ENCODE results near the gene SEMA3C. TPM values are rescaled to one million over a fixed set of nuclear protein-coding genes. Genes with fewer than 3 reads are reported as not detected.

The SEMA3C gene
- total RNA-seq, 2 donors from 2014 or later = 41.9 to 103 TPM

DNA sequence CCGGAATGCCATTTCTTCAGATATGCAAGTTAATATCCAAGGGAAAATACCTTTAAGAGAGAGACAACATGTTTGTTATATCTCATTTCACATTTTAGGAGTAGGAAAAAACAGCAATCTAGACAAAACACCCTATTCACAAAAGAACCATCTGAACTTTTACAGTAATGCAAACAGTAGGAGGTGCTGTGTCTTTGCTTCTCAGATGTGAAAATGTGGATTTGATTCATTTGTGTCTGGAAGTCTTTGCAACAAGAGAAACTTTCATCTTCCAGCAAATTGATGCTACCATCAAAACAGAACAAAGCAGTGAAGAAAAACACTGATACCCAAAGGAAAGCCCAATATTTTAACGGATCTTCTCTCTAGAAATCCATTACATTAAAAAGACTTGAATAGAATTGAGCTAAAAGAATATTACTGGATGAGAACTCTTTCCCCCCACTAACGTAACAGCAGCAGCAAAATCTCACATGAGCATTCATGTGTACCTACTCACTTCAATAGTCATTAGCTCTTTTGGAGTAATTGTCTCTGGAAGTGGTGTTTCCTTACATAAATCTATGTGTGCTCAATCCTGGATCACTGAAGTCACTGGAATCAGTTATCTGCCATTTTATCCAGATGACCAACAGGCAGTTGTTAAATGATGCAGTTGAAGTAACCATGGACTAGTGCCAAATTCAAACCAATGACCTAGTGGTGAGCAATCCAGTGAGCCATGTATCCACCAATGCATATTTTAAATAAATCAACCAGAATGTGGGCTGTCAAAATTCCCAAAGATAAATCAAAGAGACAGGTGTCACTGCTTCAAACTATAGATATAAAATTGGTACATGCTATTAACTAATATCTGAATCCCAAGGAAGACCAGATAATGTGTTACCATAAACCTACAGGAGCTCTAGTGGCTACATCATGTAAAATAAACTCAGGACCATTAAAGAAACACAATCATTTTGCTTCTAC, 1.8 kb downstream of the SEMA3C start:
- TF ChIP-seq, protein P1, sequence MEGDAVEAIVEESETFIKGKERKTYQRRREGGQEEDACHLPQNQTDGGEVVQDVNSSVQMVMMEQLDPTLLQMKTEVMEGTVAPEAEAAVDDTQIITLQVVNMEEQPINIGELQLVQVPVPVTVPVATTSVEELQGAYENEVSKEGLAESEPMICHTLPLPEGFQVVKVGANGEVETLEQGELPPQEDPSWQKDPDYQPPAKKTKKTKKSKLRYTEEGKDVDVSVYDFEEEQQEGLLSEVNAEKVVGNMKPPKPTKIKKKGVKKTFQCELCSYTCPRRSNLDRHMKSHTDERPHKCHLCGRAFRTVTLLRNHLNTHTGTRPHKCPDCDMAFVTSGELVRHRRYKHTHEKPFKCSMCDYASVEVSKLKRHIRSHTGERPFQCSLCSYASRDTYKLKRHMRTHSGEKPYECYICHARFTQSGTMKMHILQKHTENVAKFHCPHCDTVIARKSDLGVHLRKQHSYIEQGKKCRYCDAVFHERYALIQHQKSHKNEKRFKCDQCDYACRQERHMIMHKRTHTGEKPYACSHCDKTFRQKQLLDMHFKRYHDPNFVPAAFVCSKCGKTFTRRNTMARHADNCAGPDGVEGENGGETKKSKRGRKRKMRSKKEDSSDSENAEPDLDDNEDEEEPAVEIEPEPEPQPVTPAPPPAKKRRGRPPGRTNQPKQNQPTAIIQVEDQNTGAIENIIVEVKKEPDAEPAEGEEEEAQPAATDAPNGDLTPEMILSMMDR (IDR thresholded peaks at IDR 0.05) = no peak
- Histone ChIP-seq H3K9ac (ENCODE audit: low read depth in 2 of 2, low read length in 2 of 2) (no peak overlapping the region), H3K27me3 (no peaks in the 10 kb centered on the region), H3K4me1 (peaks cover 6% of the 10 kb centered on the region), H3K27ac (no peak overlapping the region), H3K36me3 (no peaks in the 10 kb centered on the region), H3K9me3 (no peaks in the 10 kb centered on the region), H3K4me3 (peak overlapping the region; percentile 41)
- no peak for DNase-seq
- intact Hi-C loops (cut with DNase I) = loop anchor here (5.0 to 10.0 kb wide), 2 partner anchors 212 to 540 kb away; no protein-coding TSS in a partner anchor

GRCh38 chr7:80910228-80910627, 8.6 kb downstream of the SEMA3C start:
- H3K4me3 ChIP-seq = no peak overlapping the region

GRCh38 chr7:80908360-80908797, 10.5 kb downstream of the SEMA3C start:
- H3K36me3 ChIP-seq = no peaks in the 10 kb centered on the region
- H3K27me3 ChIP-seq = no peaks in the 10 kb centered on the region
- no peaks in the 10 kb centered on the region for H3K9me3 ChIP-seq
- intact Hi-C loops (cut with DNase I) = no loop called here
- H3K4me3 ChIP-seq = no peak overlapping the region
- no peak overlapping the region for H3K27ac ChIP-seq
- no peak for DNase-seq
- no peak overlapping the region for H3K9ac ChIP-seq (ENCODE audit: low read depth in 2 of 2, low read length in 2 of 2)
- TF ChIP-seq, protein P1 (IDR thresholded peaks at IDR 0.05) = no peak
- H3K4me1 ChIP-seq = no peaks in the 10 kb centered on the region

More at GRCh38 chr7:80910228-80910627, 8.6 kb downstream of the SEMA3C start:
- Histone ChIP-seq H3K27ac (no peak overlapping the region), H3K4me1 (no peaks in the 10 kb centered on the region), H3K36me3 (no peaks in the 10 kb centered on the region), H3K27me3 (no peaks in the 10 kb centered on the region), H3K9me3 (no peaks in the 10 kb centered on the region), H3K9ac (ENCODE audit: low read depth in 2 of 2, low read length in 2 of 2) (no peak overlapping the region)
- DNase-seq = no peak
- TF ChIP-seq, protein P1 (IDR thresholded peaks at IDR 0.05) = no peak
- intact Hi-C loops (cut with DNase I) = loop anchor here (10.0 kb wide), 1 partner anchor 205 kb away; no protein-coding TSS in a partner anchor

DNA sequence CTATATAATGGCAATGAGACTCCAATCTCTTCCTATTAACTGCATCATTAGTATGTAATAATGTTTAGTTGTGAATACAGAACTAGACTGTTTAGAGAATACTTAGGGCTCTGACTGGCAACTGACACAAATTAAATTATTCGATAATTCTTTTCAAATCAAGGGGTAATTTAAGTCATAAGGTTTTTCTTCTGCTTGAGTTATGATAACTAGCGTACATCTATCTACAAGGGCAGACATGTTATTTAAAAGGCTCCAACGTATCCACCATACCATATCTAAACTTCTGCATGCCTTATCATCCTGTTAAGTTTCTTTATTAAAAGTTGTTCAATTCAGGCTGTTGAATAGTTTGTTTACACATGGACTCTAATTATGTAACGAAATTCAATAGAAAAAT, 11.2 kb downstream of the SEMA3C start:
- Histone ChIP-seq H3K27me3 (no peaks in the 10 kb centered on the region), H3K9me3 (no peaks in the 10 kb centered on the region), H3K4me3 (no peak overlapping the region), H3K9ac (ENCODE audit: low read depth in 2 of 2, low read length in 2 of 2) (no peak overlapping the region), H3K36me3 (no peaks in the 10 kb centered on the region), H3K4me1 (no peaks in the 10 kb centered on the region), H3K27ac (no peak overlapping the region)
- no peak for DNase-seq
- TF ChIP-seq, protein P1 (IDR thresholded peaks at IDR 0.05) = no peak
- intact Hi-C loops (cut with DNase I) = no loop called here

GRCh38 chr7:80907141-80907601, 11.7 kb downstream of the SEMA3C start:
- Histone ChIP-seq H3K9ac (ENCODE audit: low read depth in 2 of 2, low read length in 2 of 2) (no peak overlapping the region), H3K27ac (no peak overlapping the region), H3K9me3 (no peaks in the 10 kb centered on the region), H3K4me3 (no peak overlapping the region), H3K27me3 (no peaks in the 10 kb centered on the region), H3K4me1 (no peaks in the 10 kb centered on the region), H3K36me3 (no peaks in the 10 kb centered on the region)
- TF ChIP-seq, protein P1 (IDR thresholded peaks at IDR 0.05) = no peak
- intact Hi-C loops (cut with DNase I) = no loop called here
- no peak for DNase-seq
